Muscle layer of duodenum (tissue), 2 donors: ENCODE measurements around the gene CHMP4B.
A peak's percentile ranks its signal among the peaks of the same experiment; 100 is the strongest.

Source experiments
- H3K27ac ChIP-seq: one replicate; pipeline ENCODE4 v1.7.0; 2013; ENCODE audit warnings: mild to moderate bottlenecking, low read length
- H3K27me3 ChIP-seq: one replicate; pipeline ENCODE4 v1.7.0; 2013; ENCODE audit warnings: low read depth, mild to moderate bottlenecking, control low read depth, low read length
- H3K36me3 ChIP-seq, 2 donors: one replicate each; pipeline ENCODE4 v1.7.0; 2013; ENCODE audit warnings: low read length in 2 of 2, control low read depth in 1 of 2, mild to moderate bottlenecking in 1 of 2; ENCODE audit not compliant: insufficient read depth in 2 of 2, control insufficient read depth in 1 of 2
- H3K4me1 ChIP-seq, 2 donors: one replicate each; pipeline ENCODE4 v1.7.0; 2013; ENCODE audit warnings: low read length in 2 of 2, mild to moderate bottlenecking in 2 of 2, control low read depth in 1 of 2, moderate library complexity in 1 of 2; ENCODE audit not compliant: insufficient read depth in 2 of 2, control insufficient read depth in 1 of 2
- H3K4me3 ChIP-seq, 2 donors: one replicate each; pipeline ENCODE4 v1.7.0; 2013; ENCODE audit warnings: low read length in 2 of 2, low read depth in 1 of 2, mild to moderate bottlenecking in 1 of 2
- H3K9me3 ChIP-seq, 2 donors: one replicate each; pipeline ENCODE4 v1.7.0; 2013; ENCODE audit warnings: low read length in 2 of 2, control low read depth in 1 of 2, mild to moderate bottlenecking in 1 of 2; ENCODE audit not compliant: control insufficient read depth in 1 of 2
- donor health status: healthy.

CHMP4B gene

DNA sequence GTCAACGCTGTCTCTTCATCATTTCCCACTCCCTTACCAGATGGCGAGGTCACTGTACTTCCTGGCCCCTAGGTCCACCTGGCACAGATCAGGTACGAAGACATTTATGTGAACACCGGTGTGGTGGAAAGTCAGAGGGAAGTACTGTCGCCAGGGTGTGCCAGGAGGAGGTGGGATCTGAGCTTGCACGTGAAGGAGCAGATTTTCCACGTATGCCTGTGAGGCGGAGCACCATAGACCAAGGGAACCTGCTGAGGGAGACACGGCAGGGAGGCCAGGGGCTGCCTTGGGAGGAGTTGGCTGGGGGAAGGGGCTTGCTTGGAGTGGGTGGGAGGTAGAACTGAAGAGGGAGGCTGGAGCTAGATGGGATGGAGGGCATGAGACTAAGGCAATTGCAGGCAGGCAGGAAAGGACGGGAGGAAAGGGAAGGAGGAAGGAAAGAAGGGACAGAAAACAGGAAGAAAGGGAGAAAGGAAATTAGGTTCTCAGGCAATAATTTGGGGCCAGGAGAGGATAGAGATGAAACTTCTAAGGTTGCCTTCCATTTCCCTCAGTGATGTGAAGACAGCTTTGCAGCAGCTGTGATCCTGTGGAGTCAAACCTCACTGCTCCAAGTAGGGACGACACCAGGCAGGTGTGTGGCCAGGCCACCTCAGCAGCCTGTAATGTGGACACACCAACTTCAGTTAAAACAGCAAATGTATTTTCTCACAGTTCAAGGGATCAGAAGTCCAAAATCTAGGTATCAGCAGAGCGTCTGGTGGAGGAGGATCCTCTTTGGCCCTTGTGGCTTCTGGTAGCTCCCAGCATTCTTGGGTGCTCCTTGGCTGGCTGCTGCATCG, 46.8 kb downstream of the CHMP4B start:
- H3K36me3 ChIP-seq: peaks cover 26 to 29% of the 10 kb centered on the region in 2 donors
- peaks cover 0 to 9% of the 10 kb centered on the region in 2 donors for H3K4me1 ChIP-seq
- H3K27me3 ChIP-seq: no peaks in the 10 kb centered on the region
- no peak overlapping the region for H3K4me3 ChIP-seq
- H3K27ac ChIP-seq: no peak overlapping the region
- H3K9me3 ChIP-seq: no peaks in the 10 kb centered on the region

DNA sequence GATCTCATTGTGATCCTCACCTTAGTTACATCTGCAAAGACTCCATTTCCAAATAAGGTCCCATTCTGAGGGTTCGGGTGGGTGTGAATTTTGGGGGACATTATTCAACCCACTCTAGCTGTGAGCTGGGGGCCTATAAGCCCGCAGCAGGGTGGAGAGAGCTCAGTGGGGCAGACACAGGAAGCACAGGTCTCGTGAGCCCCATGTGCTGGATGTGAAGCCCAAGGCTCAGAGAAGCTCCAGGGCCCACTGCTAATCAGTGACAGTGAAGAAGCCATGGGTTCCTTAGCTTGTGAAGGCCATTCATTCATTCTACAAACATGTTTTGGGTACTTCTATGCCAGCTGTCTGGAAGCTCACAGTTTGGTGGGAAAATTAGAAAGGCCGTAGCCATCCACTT, 47.5 kb downstream of the CHMP4B start:
- H3K4me1 ChIP-seq: peaks cover 0 to 12% of the 10 kb centered on the region in 2 donors
- no peak overlapping the region for H3K27ac ChIP-seq
- no peaks in the 10 kb centered on the region for H3K9me3 ChIP-seq
- peaks cover 21 to 23% of the 10 kb centered on the region in 2 donors for H3K36me3 ChIP-seq
- H3K4me3 ChIP-seq: no peak overlapping the region
- no peaks in the 10 kb centered on the region for H3K27me3 ChIP-seq

DNA sequence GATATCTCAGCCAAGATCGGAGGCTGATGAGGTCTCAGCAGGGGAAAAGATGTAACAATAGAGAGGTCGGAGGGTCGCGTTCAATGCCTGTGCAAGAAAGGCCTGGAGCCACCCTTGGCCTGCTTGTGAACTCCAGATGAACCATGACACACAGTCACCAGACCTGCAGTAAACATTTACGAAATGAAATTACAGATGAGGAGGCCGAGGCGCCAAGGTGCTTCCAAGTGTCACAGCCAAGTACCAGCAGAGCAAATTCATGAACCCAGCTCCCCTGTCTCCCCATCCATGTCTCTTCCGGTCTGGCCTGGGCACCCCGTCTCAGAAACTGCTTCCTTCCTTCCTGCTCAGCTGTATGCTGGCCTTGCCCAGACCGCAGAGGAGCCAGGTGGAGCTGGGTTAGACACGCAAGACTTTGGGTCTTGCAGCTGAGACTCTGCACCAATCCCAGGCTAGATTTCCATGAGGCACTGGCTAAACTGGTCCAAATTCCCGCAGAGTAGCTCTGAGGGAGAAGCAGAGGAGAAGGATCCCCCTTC, 48.1 kb downstream of the CHMP4B start:
- Histone ChIP-seq H3K27me3 (no peaks in the 10 kb centered on the region), H3K4me1 (peaks cover 0 to 12% of the 10 kb centered on the region in 2 donors), H3K36me3 (peaks cover 16 to 17% of the 10 kb centered on the region in 2 donors), H3K27ac (no peak overlapping the region), H3K9me3 (no peaks in the 10 kb centered on the region), H3K4me3 (no peak overlapping the region)

DNA sequence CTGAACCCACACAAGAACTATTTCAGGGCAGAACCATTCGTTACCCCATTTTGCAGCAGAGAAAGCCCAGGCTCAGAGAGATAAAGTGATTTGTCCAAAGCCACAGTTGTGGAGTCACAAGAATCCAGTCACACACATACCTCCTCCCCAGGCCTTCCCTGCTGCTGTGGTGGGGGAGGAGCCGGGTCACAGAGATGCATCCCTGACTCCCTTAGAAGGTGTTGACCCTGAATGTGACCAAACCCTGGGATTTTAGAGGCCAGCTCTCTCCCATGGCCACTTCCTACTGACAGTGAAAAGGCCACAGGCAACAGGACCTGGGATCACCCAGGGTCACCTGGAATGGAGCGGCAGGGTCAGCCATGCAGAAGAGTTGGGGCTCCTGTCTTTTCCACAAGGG, 48.6 kb downstream of the CHMP4B start:
- peaks cover 0 to 12% of the 10 kb centered on the region in 2 donors for H3K4me1 ChIP-seq
- peaks cover 11 to 12% of the 10 kb centered on the region in 2 donors for H3K36me3 ChIP-seq
- no peak overlapping the region for H3K4me3 ChIP-seq
- no peaks in the 10 kb centered on the region for H3K27me3 ChIP-seq
- H3K9me3 ChIP-seq: no peaks in the 10 kb centered on the region
- no peak overlapping the region for H3K27ac ChIP-seq

DNA sequence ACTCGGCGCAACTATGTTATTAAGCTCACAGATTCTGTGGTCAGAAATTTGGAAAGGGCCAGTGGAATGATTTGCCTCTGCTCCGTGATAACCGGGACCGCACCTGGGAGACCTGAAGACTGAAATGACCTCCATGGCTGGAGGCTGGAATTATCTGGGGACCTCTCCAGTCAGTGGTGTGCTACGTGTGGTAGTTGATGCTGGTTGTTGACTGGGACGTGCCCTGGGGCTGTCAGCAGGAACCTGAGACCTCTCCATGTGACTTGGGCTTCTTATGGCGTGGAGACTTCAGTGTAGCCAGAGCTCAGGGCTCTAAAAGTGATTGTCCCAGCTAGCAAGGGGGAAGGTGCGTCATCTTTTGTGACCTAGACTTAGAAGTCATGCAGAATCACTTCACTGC, 50.3 kb downstream of the CHMP4B start:
- Histone ChIP-seq H3K27me3 (no peaks in the 10 kb centered on the region), H3K4me1 (peaks cover 0 to 12% of the 10 kb centered on the region in 2 donors), H3K36me3 (peaks cover 5 to 9% of the 10 kb centered on the region in 2 donors), H3K27ac (no peak overlapping the region), H3K4me3 (no peak overlapping the region), H3K9me3 (no peaks in the 10 kb centered on the region)

DNA sequence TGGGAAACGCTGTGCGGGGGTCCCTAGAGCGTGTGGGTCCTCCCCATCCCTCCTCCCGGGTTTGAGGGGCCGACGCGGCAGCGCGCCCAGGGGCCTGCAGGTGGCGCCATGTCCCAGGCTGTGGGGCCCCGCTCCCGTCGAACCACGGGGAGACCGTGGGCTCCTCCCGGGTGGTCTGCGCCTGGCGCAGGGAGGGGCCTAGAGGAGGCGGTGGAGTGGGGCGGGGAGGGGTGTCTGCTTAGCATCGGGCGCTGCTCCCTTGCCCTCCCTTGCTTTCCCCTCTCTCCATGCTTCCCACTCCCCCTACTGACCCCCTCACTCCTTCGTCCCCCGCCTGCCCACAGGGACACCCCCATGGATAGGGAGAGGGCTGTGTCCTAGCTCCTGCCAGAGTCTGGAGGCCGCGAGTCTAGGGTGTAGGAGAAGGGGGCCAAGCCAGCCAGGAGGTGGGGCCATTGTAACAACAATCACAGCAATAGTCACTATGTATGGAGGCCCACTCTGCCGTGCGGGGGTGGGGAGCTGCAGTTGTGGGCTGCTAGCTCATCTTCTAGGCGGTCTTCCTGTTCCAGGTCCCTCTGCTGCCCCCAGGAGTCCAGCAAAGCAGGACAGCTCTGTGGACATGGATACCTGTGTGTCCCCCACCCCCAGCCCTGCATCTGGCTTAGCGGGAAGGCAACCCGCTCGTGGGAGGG, 51.7 kb downstream of the CHMP4B start:
- Histone ChIP-seq H3K36me3 (peaks cover 0 to 3% of the 10 kb centered on the region in 2 donors), H3K4me3 (peak overlapping the region in 1 of 2 donors; percentile 16), H3K27me3 (no peaks in the 10 kb centered on the region), H3K4me1 (peaks cover 0 to 12% of the 10 kb centered on the region in 2 donors), H3K27ac (no peak overlapping the region), H3K9me3 (no peaks in the 10 kb centered on the region)

DNA sequence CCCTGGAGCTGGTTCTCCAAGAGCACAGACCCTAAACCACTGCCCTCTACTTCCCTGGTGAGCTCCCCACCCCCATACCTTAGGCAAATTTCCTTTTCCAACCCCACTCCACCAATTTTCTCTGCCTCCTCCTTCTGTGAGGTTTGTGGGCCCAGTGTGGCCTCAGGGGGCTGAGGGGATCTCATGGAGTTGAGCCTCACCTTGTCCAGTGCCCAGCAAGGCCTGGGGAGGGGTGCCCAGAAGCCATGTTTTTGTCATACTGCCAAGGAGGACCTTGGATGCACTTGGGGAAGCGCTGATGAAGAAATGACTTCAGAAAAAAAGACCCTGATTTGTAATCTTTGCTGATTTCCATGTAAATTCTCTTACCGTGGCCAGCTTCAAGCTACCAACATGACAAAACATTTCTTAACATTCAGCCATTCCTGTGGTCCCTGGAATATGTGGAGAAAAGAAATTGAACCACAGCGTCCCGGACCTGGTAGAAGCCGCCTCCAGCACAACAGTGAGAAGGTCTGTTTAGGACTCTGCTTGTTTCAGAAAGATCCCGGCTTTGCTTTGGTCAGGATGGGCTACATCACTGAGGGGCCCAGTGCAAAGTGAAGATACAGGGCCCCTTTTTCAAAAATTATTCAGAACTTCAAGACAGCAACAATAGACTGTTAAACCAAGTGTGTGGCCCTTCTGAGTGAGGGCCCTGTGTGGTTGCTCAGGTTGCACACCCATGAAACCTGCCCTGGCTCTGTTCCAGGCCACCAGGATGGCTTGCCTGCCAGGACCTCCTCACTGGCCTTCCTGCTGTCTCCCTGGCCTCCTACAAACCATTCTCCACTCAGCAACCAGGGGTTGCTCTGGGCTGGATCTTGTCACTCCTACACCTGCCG, 52.5 kb downstream of the CHMP4B start:
- no peaks in the 10 kb centered on the region for H3K9me3 ChIP-seq
- H3K27me3 ChIP-seq: no peaks in the 10 kb centered on the region
- no peak overlapping the region for H3K4me3 ChIP-seq
- no peaks in the 10 kb centered on the region for H3K36me3 ChIP-seq
- no peak overlapping the region for H3K27ac ChIP-seq
- peaks cover 0 to 12% of the 10 kb centered on the region in 2 donors for H3K4me1 ChIP-seq

DNA sequence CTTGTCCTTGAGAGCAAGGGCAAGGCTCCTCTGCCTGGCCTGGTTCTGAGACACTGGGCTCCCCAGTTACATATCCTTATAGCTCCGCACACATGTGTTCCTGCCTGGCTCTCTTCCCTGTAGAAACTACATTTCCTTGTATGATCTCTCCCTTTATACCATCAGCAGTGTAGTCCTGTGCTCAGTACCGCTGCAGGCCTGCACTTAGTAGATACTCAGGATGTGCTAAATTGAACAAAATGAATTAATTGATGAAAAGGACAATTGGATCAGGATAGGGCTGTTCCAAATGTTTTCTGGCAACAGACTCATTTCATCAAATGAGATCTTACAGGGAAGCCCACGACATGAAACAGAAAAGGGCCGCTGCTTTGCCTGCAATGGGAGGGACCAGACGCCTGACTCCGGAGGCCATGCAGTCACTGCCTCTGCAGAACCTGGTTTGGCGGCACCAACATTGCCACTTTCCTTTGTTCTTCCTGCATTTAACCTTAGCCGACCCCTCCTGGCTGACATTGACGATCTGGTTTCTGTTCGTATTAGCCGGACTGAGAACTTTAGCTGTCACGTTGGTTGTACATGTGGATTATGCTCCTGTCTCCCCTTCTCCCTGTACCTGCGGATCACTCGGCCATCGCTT, 53.3 kb downstream of the CHMP4B start:
- Histone ChIP-seq H3K36me3 (no peaks in the 10 kb centered on the region), H3K4me1 (peaks cover 0 to 12% of the 10 kb centered on the region in 2 donors), H3K27me3 (no peaks in the 10 kb centered on the region), H3K27ac (no peak overlapping the region), H3K4me3 (no peak overlapping the region), H3K9me3 (no peaks in the 10 kb centered on the region)

DNA sequence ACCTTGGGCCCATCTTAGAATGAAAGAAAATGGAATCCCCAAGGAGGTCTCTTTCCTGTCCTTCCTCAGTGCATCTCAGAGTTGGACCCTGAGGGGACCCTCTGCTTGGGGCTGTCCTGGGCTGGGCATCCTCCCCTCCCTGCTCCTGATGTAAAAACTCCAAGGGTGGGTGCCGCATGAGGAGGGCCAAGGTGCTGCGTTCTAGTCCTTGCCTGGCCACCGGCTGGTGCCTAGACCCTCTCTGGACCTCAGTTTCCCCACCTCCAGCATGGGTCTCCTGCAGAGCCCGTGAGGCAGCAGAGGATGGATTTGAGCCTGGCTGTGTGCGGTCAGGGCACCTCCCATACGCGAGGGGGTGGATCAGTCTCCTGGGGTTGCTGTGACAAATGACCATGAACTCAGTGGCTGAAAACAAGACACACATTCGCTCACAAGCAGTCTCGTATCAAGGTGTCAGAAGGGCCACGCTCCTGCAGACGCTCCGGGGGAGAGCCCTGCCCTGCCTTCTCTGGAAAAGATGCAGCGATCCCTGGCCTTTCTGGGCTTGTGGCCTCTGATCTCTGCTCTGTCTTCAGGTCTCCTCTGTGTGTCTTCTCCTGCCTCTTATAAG, 54.7 kb downstream of the CHMP4B start:
- no peaks in the 10 kb centered on the region for H3K36me3 ChIP-seq
- no peak overlapping the region for H3K27ac ChIP-seq
- H3K4me3 ChIP-seq: no peak overlapping the region
- no peaks in the 10 kb centered on the region for H3K9me3 ChIP-seq
- no peaks in the 10 kb centered on the region for H3K27me3 ChIP-seq
- peaks cover 0 to 11% of the 10 kb centered on the region in 2 donors for H3K4me1 ChIP-seq

DNA sequence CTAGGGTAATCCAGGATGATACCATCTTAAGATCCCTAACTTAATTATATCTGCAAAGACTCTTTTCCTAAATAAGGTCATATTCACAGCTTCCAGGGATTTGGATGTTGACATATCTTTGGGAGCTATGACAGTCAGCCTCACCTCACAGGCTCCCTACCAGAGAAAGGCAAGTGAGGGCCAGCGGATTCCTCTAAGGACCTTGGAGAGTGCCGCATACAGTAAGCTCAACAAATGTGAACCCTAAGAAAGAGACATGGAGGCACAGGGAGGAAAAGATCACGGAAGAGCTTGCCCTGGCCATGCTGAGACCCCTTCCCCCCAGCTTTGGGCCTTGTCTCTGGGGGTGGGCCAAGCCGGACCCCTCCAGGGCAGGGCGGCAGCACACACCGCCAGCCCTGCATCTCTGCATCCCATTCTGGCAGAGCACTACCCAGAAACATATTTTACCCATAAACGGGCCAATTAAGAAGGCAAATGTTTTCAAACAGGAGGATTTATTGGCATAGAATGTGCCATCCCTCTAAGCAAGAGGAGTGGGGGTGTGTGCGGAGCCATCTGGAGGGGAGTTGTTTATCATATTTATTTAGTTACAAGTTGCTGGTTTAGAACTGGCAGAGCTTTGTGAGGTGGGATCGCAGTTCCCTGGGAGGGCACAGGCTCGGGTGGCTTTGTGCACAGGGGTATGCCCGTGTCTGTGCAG, 55.4 kb downstream of the CHMP4B start:
- Histone ChIP-seq H3K9me3 (no peaks in the 10 kb centered on the region), H3K27ac (no peak overlapping the region), H3K4me1 (peaks cover 0 to 17% of the 10 kb centered on the region in 2 donors), H3K36me3 (no peaks in the 10 kb centered on the region), H3K4me3 (no peak overlapping the region), H3K27me3 (no peaks in the 10 kb centered on the region)
